NCI-H524 (cell line): ENCODE results near the gene TLX2.
"Not testable (repeated sequence)": the region's sequence is repeated elsewhere in the genome, so short reads cannot be mapped to it uniquely, and the experiment has no call there.

ENCODE experiments used
- DNase-seq, 2 experiments: peaks; one replicate each; lab custom pipeline; 2025; lab: John Stamatoyannopoulos, UW

The TLX2 gene

DNA sequence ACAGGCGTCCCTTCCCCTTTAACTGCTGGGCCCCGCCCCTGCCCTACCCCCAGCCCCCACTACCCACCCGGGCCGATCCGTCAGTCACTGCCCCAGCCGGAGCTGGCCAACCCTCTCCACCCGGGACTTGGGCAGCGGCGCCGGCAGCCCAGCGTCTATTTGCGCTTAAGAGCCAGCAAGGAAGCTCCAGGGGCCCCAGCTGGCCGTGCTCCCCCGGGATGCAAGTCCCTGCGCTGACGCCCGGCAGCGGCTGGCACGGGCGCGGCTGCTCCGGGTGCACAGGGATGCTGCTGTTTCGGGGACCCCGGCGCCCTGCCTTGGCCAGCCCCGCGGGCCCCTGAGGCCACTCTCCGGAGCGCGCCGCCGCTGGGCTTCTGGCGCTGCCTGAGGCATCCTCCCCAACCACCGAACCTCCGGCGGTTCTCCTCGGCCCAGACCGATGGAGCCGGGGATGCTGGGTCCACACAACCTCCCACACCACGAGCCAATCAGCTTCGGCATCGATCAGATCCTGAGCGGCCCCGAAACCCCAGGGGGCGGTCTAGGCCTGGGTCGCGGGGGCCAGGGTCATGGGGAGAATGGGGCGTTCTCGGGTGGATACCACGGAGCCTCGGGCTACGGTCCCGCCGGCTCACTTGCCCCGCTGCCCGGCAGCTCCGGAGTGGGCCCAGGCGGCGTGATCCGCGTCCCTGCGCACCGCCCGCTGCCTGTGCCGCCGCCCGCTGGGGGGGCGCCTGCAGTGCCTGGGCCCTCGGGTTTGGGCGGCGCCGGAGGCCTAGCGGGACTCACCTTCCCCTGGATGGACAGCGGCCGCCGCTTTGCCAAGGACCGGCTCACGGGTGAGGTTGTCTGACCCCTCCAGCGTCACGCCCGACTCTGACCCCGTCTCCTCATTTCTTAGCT, at the start of gene TLX2:
Gene TLX2 (plus strand): TSS at position 83 of the 903 bp plus-strand sequence. CDS start 357 bp downstream, at position 440.
- DNase-seq = peak; percentile 35 to 59

DNA sequence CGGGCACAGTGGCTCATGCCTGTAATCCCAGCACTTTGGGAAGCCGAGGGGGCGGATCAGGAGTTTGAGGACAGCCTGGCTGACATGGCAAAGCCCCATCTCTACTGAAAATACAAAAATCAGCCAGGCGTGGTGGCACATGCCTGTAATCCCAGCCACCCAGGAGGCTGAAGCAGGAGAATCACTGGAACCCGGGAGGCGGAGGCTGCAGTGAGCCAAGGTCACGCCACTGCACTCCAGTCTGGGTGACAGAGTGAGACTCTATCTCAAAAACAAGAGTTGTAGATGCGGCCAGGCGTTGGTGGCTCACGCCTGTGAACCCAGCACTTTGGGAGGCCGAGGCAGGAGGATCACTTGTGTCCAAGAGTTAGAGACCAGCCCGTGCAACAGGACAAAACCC, 43.5 kb upstream of the TLX2 start:
- not testable (repeated sequence) for DNase-seq

DNA sequence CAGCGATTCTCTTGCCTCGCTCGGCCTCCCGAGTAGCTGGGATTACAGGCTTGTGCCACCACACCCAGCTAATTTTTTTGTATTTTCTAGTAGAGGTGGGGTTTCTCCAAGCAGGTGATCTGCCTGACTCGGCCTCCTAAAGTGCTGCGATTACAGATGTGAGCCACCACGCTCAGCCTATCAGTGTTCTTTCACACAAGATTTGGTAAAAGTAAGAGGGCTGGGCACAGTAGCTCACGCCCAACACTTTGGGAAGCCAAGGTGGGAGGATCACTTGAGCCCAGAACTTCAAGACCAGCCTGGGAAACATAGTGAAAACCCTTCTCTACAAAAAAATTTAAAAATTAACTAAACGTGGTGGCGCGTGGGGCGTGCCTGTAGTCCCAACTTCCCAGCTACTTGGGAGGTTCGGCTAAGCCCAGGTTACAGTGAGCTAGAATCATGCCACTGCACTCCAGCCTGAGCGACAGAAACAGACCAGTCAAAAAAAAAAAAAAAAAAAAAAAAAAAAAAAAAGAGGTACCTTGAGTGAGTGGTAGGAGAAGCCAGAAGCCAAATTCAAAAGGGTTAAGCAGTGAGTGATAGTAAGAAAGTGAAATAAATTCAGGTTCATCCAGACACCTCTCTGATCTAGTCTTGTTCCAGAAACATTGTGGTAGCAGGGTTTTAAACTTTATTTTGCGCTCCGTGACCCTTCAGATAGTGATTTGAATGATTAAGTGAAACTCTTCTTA, 42.8 kb upstream of the TLX2 start:
- DNase-seq = no peak

DNA sequence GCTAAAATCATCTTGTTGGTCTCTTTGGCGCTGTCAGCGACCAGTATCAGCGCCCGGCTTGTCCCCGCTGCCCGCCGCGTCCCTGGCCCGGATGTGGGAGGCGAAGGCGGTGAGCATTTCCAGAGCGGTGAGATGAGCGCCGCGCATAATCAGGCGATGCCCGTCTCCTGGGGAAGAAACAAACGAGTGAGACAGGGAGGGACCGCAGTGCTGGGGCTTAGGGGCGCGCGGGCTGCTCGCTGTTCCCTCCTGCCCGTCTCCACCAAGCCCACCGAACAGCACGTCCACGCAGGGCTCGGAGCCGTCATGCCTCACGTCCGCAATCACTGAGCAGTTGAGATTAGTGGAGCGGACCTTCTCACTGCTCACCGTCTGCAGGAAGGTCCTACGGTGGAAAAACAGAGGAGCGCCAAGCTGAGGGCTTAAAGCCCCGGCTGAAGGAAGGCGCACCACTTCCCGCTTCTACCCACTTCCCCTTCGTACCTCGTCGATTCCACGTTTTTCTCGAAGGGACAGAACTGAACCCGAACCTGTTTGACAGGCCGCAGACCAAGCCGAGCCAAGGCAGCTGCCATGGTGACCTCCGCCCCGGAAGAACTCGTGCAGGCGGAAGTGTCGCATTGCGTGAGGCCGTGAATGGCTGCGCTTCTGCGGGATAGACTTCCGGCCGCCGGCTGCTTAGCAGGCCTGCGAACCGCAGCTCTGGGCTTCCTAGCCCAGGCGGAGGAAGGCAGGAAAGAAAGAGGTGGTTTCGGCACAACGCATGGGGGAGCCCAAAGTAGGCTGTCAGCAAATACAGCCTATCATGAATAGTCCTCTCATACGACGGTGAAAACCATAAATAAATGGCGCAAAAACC, 41.9 kb upstream of the TLX2 start, which contains the start of gene MRPL53:
Gene MRPL53 (minus strand): TSS at position 595 of the 859 bp plus-strand sequence. CDS start 20 bp downstream, at position 575.
- peak; percentile 74 to 93 for DNase-seq

DNA sequence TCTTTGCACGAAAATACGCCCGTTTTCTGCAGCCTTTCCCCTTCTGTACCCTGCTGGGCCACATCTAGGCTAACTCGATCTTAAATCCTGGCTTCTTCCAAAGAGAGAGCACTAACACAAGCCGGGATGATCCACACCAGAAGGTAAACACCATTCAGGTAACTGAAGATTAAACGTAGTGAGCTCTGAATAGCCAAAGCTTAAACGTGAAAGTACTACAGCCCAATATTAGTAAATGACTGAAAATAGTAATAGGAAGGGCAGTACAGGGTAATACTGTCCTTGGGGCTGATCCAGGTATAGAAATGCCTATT, 41.3 kb upstream of the TLX2 start:
- DNase-seq = peak in 1 of 2 experiments; percentile 39

DNA sequence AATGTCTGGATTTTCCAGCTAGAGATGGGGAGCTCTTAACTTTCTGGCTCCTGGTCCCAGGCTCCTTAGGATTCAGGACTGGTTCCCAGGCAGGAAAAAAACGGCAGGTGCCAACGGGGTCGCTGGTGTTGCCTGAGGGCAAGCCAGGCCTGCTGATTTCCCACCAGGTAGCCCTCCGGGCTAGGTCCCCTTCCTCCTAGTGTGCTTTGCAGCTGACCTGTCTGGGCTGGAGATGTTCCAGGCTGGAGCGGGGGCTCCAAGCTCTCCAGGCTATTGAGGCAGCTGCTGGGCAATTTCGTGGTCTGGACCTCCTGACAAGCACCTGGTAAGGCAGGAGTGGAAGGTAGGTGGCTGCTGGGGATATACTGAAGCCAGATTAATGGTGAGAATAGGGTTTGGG, 39.8 kb upstream of the TLX2 start:
- DNase-seq = no peak

DNA sequence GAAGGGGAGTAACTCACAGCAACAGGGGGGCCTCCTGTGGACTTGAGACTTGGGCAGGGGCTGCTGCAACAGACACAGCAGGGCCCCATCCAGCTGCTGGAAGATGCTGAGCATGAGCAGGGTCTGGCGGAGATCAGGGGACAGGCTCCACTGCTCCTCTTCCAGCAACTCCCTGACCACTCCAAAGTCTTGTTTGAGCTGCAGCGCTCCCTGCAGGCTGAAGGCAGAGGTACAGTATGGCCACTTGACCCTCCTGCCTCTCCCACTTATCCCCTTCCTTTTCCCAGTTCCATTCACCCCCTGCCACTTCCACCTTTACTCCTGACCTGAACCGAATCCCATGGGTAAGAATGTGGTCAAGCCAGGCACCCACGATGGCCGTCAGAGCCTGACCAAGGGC, 39.4 kb upstream of the TLX2 start:
- no peak for DNase-seq

DNA sequence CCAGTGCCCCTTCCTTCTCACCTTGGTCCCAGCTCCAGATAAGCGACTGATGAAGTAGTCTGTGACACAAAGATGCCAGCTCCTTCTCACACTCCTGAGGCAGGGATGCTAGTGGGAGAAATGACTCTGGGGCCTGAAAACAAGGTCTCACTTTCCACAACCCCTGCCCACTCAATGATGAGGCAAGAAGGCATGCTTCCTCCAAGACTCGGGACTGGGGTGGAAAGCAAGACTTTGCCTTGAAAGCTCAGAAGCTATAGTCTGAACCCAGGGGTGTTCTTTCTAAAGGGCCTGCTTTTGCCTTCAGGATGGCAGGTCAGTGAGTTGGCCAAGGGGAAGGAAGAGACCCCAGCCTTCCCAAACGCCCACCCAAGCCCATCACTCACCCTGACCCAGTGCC, 32.8 kb upstream of the TLX2 start:
- no peak for DNase-seq

DNA sequence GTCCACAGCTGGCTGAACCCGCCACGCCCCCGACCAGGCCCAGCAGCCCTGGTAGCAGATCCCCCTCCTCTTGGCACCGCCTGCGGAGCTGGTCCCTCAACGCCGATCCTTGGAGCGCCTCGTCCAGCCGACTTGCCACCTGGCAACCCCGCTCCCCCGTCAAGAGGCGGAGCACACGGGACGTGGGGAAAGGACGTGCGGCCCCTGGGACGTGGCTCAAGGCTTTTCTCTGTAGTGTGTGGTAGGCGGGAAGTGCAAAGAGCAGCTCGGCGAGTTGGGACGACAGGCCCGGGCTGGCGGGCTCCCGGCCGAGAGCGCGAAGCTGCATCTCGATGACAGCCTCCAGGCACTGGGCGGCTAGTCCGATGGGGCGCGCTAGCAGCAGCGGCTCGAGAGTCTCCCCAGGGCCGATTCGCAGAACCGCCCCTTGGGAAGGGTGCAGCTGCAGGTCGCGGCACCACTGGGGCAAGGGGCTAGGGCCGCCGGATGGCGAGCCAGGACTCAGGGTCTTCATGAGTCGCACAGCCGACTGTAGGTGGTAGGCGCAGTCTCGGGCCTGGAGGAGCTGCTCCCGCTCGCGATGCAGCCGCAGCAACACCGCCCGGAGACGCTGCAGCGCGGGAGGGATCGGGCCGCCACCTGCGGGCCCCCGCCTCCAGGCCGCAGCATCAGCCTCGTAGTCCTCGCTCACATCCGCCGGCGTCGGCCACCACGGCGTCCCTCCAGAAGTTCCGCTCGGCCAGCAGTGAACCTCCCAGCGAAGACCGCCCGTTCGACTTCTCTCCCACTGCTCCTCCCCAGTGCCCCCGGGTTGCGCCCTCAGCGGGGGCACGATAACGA, 32.1 kb upstream of the TLX2 start:
- peak; percentile 64 to 75 for DNase-seq

DNA sequence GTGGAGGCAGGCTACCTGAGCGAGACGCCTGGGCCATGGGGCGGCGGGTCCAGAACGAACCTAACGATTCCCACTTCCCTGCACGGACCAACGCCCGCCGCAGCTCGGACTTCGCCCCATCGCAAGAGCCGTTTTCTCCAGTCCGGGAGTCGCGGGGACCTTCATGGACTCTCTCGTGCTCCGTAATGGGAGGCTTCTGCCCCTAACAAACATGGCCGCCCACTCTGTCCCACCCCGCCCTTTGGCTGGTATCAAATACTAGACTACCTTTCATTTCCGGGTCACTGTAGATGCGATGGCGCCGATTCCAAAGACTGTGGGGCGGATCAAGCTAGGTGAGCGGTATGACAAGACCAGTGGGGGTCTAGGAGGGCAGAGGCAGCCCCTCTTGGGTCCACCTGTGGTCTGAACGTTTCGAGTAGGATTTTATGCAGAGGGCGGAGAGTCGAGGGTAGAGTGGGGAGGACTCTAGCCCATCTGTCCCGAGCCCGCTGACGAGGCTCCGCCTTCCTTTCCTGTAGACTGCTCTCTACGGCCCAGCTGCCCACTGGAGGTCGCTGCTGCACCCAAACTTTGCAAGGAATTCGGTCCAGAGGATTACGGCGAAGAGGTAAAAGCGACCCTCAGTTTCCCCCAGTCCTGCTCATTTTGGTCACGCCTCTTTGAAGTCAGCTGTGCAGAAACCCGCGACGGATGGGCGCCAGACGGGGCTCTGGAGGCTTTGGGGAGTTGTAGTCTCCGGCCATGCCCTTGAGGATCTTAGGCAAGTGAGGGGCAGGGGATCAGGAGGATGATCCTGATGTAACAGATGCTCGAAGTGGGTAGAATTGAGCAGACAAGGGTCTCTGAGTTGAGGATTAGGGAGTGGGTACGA, 31.2 kb upstream of the TLX2 start, which contains the start of the genes CCDC142 and TTC31:
Gene CCDC142 (minus strand): TSS at position 198 of the 874 bp plus-strand sequence. CDS start 161 bp downstream, at position 37.
Gene TTC31 (plus strand): TSS at position 281 of the 874 bp plus-strand sequence. CDS start 15 bp downstream, at position 296.
- DNase-seq = peak; percentile 93 to 94

DNA sequence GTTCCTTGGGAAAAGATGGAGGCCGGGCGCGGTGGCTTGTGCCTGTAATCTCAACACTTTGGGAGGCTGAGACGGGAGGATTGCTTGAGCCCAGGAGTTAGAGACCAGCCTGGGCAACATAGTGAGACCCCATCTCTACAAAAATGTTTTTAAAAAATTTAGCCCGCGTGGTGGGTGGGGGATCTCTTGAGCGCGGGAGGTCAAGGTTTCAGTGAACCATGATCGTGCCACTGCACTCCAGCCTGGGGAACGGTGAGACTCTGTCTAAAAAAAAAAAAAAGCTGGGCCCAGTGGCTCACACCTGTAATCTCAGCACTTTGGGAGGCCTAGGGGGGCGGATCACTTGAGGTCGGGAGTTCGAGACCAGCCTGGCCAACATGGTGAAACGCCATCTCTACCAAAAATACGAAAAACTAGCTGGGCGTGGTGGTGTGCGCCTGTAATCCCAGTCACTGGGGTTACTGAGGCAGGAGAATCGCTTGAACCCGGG, 30.5 kb upstream of the TLX2 start:
- DNase-seq = not testable (repeated sequence)

DNA sequence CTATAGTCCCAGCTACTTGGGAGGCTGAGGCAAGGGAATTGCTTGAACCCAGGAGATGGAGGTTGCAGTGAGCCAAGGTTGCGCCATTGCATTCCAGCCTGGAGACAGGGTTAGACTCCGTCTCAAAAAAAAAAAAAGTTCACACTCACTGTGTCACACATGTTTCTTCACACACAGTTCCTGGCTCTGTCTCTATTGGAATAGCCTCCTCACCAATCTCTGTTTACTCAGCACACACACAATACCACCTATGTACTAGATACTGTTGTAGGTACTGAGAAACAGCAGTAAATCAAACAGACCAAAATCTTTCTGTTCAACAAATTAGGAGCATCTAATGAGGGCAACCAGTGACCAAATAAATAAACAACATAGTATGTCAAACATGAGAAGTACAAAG, 28.1 kb upstream of the TLX2 start:
- DNase-seq = no peak

DNA sequence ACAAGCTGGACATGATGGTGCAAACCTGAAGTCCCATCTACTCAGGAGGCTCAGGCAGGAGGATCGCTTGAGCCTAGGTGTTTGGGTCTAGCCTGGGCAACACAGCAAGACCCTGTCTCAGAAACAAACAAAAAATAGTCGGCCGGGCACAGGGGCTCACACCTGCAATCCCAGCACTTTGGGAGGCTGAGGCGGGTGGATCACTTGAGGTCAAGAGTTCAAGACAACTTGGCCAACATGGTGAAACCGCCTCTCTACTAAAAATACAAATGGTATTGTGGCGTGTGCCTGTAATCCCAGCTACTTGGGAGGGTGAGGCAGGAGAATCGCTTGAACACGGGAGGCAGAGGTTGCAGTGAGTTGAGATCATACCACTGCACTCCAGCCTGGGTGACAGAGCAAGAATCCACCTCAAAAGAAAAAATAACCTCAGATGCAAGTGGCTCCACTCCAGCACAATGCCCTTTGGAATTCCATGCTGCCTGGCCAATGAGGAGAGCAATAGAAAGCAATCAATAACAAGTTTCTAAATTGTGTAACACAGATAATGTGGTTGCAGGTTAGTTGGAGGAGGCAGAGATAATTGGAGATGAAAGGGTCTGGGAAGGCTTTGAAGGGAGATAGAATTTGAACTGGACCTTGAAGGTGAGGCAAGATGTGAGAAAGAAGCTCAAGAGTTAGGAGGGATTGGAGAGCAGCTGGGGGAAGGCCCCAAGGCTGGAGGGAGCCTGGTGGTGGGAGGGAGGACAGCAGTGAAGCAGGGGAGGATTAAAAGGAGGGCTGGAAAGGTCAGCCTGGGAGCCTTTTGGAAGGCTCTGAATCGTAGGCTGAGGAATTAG, 25.4 kb upstream of the TLX2 start:
- no peak for DNase-seq

DNA sequence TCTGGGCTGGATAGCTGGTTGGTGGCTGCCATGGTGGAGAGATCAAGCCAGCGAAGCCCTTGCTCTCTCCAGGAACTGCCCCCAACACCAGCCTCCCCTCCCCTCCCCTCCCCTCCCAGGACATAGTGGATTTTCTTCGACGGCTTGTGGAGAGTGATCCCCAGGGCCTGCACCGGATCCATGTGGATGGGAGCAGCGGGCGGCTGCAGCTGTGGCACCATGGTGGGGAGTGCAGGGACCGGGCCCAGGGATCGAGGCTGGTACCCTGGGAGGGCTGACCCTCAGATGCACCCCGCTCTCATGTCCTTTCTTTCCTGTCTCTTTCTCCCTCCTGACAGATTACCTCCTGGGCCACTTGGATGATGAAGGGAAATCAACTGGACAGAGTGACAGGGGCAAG, 24.3 kb upstream of the TLX2 start:
- no peak for DNase-seq

DNA sequence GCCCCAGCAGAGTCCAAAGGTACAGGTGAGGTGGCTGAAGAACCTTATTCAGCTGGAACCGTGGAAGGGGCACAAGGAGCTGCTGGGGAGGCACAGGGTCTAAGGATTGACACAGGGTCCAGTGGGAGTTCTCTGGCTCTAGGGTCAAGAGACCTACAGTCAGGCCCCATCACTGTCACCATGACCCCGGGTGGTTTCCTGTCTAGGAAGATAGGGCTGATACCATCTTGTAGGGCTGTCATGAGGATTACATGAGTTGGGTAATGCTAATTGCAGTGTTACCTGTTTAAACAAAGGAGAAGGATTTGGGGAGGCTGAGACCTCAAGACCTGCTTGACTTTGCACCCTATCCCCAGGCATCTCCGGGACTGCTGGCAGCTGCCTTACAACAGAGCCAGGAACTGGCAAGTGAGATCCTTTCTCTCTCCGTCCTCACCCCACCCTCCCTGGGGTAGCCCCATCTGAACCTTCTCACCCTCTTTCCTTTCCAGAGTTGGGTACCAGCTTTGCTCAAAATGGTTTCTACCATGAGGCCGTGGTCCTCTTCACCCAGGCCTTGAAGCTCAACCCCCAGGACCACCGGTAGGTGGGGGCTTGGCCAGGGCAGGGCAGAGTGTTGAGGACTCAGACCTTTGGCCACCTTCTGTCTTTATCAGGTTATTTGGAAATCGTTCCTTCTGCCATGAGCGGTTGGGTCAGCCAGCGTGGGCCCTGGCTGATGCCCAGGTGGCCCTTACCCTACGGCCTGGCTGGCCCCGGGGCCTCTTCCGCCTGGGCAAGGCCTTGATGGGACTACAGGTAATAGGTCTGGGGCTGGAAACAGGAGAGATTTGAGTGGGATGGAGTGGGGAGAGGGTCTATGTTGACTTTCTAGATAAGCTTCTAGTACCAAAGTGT, 22.4 kb upstream of the TLX2 start:
- no peak for DNase-seq

DNA sequence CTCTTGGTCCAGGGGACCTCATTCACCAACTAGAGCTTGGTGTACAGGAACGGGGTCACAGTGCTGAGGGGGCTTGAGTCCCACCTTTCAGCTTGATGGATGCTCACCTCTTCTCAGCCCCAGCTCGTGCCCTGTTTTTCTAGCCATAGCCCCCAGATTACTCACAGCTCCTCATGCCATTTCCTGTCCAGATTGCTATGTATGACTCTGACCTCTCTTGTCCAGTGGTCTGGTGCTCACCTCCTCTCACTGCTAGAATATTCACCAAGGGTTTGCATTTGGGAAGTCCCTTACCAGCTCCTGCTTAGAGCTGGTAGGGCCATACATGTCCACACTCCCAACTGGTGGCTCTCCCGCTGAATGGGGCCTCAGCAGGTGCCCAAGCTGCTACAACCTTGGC, 20.7 kb upstream of the TLX2 start:
- DNase-seq = no peak

DNA sequence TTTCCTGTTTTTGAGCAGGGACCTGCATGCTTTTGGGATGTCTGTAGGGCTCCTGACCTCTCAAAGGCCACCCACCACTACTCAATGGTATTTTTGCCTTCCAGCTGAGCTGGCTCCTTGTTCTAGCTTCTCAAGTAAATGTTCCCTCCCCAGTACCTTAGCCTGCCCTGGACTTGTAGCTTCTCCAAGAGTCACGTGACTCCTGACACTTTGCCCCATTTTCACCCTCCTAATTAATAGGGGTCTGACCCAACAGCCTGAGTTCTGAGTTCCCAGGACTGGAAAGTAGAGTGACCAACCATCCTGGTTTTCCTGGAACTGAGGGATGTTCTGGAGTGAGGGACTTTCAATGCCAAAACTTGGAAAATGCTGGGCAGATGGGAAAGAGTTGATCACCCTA, 18.8 kb upstream of the TLX2 start:
- DNase-seq = no peak
